H1 (cell line): Measurements from ENCODE around the gene FRMD3. TPM values are rescaled to one million over a fixed set of nuclear protein-coding genes. Genes with fewer than 3 reads are reported as not detected.

Experiments
- CTCF ChIA-PET: fragments of 300-600 bp; sonication (Branson Sonifier 250); formaldehyde crosslinking; loops from one replicate; lab custom pipeline; 2021; ENCODE audit not compliant: partially characterized antibody; lab: Charles Lee
- POLR2A ChIA-PET: fragments of 300-600 bp; sonication (Branson Sonifier 250); formaldehyde crosslinking; loops from one replicate; lab custom pipeline; 2021; ENCODE audit warnings: inconsistent platforms; ENCODE audit not compliant: partially characterized antibody; lab: Charles Lee
- DNase-seq, 2 experiments: peaks; one replicate each; pipeline versions ENCODE4 v3.0.0 to v3.0.0-alpha.2; 2010 to 2022; ENCODE audit warnings: low spot score in 2 of 2, low read depth in 1 of 2, mixed read lengths in 1 of 2
- FAIRE-seq: peaks from 2 replicates; lab custom pipeline; 2011; peaks lifted over from hg19 to GRCh38; lab: Jason Lieb, UNC
- H2AFZ ChIP-seq: 2 replicates; pipeline ENCODE4 v1.8.1; 2012; ENCODE audit warnings: low read length, inconsistent platforms
- H2AK5ac ChIP-seq: 2 replicates; pipeline ENCODE4 v1.6.1; 2013; ENCODE audit warnings: low read depth, low read length
- H2BK120ac ChIP-seq: replicated peaks from 2 replicates; pipeline ENCODE3; 2013; ENCODE audit warnings: low read depth, low read length, inconsistent platforms
- H2BK12ac ChIP-seq: 2 replicates; pipeline ENCODE4 v1.6.1; 2013; ENCODE audit warnings: low read depth, low read length
- H2BK15ac ChIP-seq: 2 replicates; pipeline ENCODE4 v1.6.1; 2013; ENCODE audit warnings: low read length
- H2BK20ac ChIP-seq: 2 replicates; pipeline ENCODE4 v1.6.1; 2013; ENCODE audit warnings: low read length
- H2BK5ac ChIP-seq: 2 replicates; pipeline ENCODE4 v1.6.1; 2013; ENCODE audit warnings: low read depth, low read length
- H3K14ac ChIP-seq: 2 replicates; pipeline ENCODE4 v1.6.1; 2013; ENCODE audit warnings: inconsistent platforms; ENCODE audit not compliant: insufficient read length
- H3K18ac ChIP-seq: 2 replicates; pipeline ENCODE4 v1.6.1; 2013; ENCODE audit warnings: low read length; ENCODE audit errors: extremely low read depth
- H3K23ac ChIP-seq: 2 replicates; pipeline ENCODE4 v1.6.1; 2013; ENCODE audit warnings: inconsistent platforms; ENCODE audit not compliant: insufficient read length
- H3K23me2 ChIP-seq: 2 replicates; pipeline ENCODE4 v1.6.1; 2013; ENCODE audit warnings: low read depth, low read length
- H3K27ac ChIP-seq: 2 replicates; pipeline ENCODE4 v1.6.1; 2011; ENCODE audit warnings: low read depth, low read length, inconsistent platforms
- H3K27me3 ChIP-seq, 4 experiments: replicated peaks in 1 of 4; 1 replicate in 1 of 4; 2 replicates in 3 of 4; pipeline versions ENCODE4 v1.6.1 to v1.8.1; 2011 to 2013; ENCODE audit warnings: low read length in 3 of 4, mild to moderate bottlenecking in 3 of 4, inconsistent platforms in 2 of 4, mixed read lengths in 2 of 4, moderate library complexity in 1 of 4; ENCODE audit not compliant: control insufficient read depth in 3 of 4, insufficient read depth in 3 of 4; ENCODE audit errors: extremely low read depth in 1 of 4
- H3K36me3 ChIP-seq, 4 experiments: 2 replicates each; pipeline versions ENCODE4 v1.6.1 to v1.8.1; 2011 to 2013; ENCODE audit warnings: mild to moderate bottlenecking in 4 of 4, low read length in 3 of 4, moderate library complexity in 2 of 4, control low read depth in 1 of 4, inconsistent platforms in 1 of 4; ENCODE audit not compliant: insufficient read depth in 4 of 4, control insufficient read depth in 2 of 4
- H3K4ac ChIP-seq: replicated peaks from 2 replicates; pipeline ENCODE3; 2013; ENCODE audit warnings: low read length, low read depth, mixed read lengths, inconsistent platforms; ENCODE audit not compliant: insufficient read length
- H3K4me1 ChIP-seq, 4 experiments: replicated peaks in 1 of 4; 1 replicate in 1 of 4; 2 replicates in 3 of 4; pipeline versions ENCODE4 v1.6.1 to v1.8.1; 2011 to 2013; ENCODE audit warnings: low read length in 3 of 4, inconsistent platforms in 2 of 4, mixed read lengths in 1 of 4; ENCODE audit not compliant: insufficient read depth in 4 of 4, control insufficient read depth in 3 of 4
- H3K4me2 ChIP-seq, 2 experiments: 2 replicates each; pipeline versions ENCODE4 v1.6.1 to v1.8.1; 2011 to 2013; ENCODE audit warnings: low read depth in 2 of 2, low read length in 2 of 2, control low read depth in 1 of 2, inconsistent platforms in 1 of 2, mild to moderate bottlenecking in 1 of 2; ENCODE audit not compliant: insufficient read depth in 1 of 2
- H3K4me3 ChIP-seq, 4 experiments: fragments of 200-600, 300-600 bp in 1 of 4; sonication (generic), shearing (Covaris generic), sonication (Bioruptor Twin) in 1 of 4; 2 replicates each; pipeline versions ENCODE4 v1.5.1 to v1.8.1; 2011 to 2016; ENCODE audit warnings: low read length in 4 of 4, low read depth in 3 of 4, control low read depth in 2 of 4, inconsistent platforms in 2 of 4, mild to moderate bottlenecking in 2 of 4, mixed read lengths in 1 of 4, moderate library complexity in 1 of 4; ENCODE audit not compliant: insufficient read depth in 2 of 4; ENCODE audit errors: extremely low read depth in 1 of 4
- H3K56ac ChIP-seq: replicated peaks from 2 replicates; pipeline ENCODE3; 2013; ENCODE audit warnings: low read depth, mild to moderate bottlenecking, mixed read lengths, low read length, inconsistent platforms; ENCODE audit not compliant: insufficient read length
- H3K79me1 ChIP-seq: 2 replicates; pipeline ENCODE4 v1.6.1; 2013; ENCODE audit warnings: low read depth, low read length, control low read depth
- H3K79me2 ChIP-seq, 2 experiments: 2 replicates each; pipeline versions ENCODE4 v1.6.1 to v1.8.1; 2012 to 2013; ENCODE audit warnings: low read length in 2 of 2, mild to moderate bottlenecking in 2 of 2, inconsistent platforms in 1 of 2; ENCODE audit not compliant: insufficient read depth in 2 of 2, control insufficient read depth in 1 of 2
- H3K9ac ChIP-seq, 4 experiments: replicated peaks in 1 of 4; 1 replicate in 1 of 4; 2 replicates in 3 of 4; pipeline versions ENCODE4 v1.6.1 to v1.8.1; 2011 to 2013; ENCODE audit warnings: low read depth in 3 of 4, low read length in 3 of 4, control low read depth in 2 of 4, mild to moderate bottlenecking in 2 of 4, moderate library complexity in 2 of 4, inconsistent platforms in 1 of 4; ENCODE audit errors: extremely low read depth in 1 of 4
- H3K9me3 ChIP-seq, 2 experiments: 2 replicates each; pipeline versions ENCODE4 v1.6.1 to v1.8.1; 2012 to 2013; ENCODE audit warnings: mild to moderate bottlenecking in 2 of 2, moderate library complexity in 2 of 2, control low read depth in 1 of 2, inconsistent platforms in 1 of 2, low read depth in 1 of 2, low read length in 1 of 2, mixed read lengths in 1 of 2; ENCODE audit not compliant: insufficient read depth in 2 of 2
- H4K20me1 ChIP-seq, 2 experiments: replicated peaks in 1 of 2; 2 replicates each; pipeline versions ENCODE3 to v1.8.1; 2011 to 2013; ENCODE audit warnings: inconsistent platforms in 2 of 2, low read length in 2 of 2, mild to moderate bottlenecking in 1 of 2; ENCODE audit not compliant: insufficient read depth in 2 of 2, control insufficient read depth in 1 of 2
- H4K5ac ChIP-seq: 2 replicates; pipeline ENCODE4 v1.6.1; 2013; ENCODE audit warnings: low read length, low read depth, mixed read lengths, inconsistent platforms; ENCODE audit not compliant: insufficient read length
- H4K8ac ChIP-seq: 2 replicates; pipeline ENCODE4 v1.8.0; 2013; ENCODE audit warnings: mild to moderate bottlenecking, moderate library complexity, low read length, inconsistent platforms; ENCODE audit not compliant: insufficient read depth; ENCODE audit errors: extremely low read depth
- H4K91ac ChIP-seq: replicated peaks from 2 replicates; pipeline ENCODE3; 2013; ENCODE audit warnings: low read length, mixed read lengths, inconsistent platforms; ENCODE audit not compliant: insufficient read length
- KDM1A ChIP-seq: fragments of 200-600, 300-600 bp; sonication (generic); IDR thresholded peaks from 2 replicates; pipeline ENCODE4 v1.7.1; 2016; ENCODE audit warnings: mild to moderate bottlenecking, low read length, borderline replicate concordance
- KDM4A ChIP-seq: IDR thresholded peaks from one replicate; pipeline ENCODE4 v1.7.1; 2012; ENCODE audit warnings: low read depth, mild to moderate bottlenecking, moderate library complexity, low read length, inconsistent platforms; ENCODE audit not compliant: severe bottlenecking
- POLR2A ChIP-seq, 2 experiments: IDR thresholded peaks; 1 replicate in 1 of 2; 2 replicates in 1 of 2; pipeline ENCODE4 v1.6.1; 2011; ENCODE audit warnings: low read depth in 2 of 2, low read length in 2 of 2, mild to moderate bottlenecking in 2 of 2; ENCODE audit errors: control extremely low read depth in 1 of 2
- RAD21 ChIP-seq, 2 experiments: IDR thresholded peaks in 1 of 2; conservative IDR thresholded peaks in 1 of 2; 2 replicates each; pipeline ENCODE4 v1.6.1; 2011; ENCODE audit warnings: low read depth in 2 of 2, low read length in 2 of 2, improper control_type of control experiment in 1 of 2, inconsistent platforms in 1 of 2, mild to moderate bottlenecking in 1 of 2, moderate library complexity in 1 of 2
- WGBS, 2 experiments: shearing (Covaris generic) in 1 of 2; methylation state at CpG; one replicate each; pipeline versions ENCODE4 v1.1.6 to v1.1.7; 2013 to 2015; ENCODE audit warnings: low lambda C conversion rate in 2 of 2, mixed read lengths in 2 of 2, inconsistent platforms in 1 of 2, low coverage in 1 of 2, missing lambda C conversion rate in 1 of 2; ENCODE audit not compliant: insufficient replicate concordance in 2 of 2, insufficient coverage in 1 of 2, insufficient read length in 1 of 2; ENCODE audit errors: extremely low coverage in 1 of 2, missing lambda C conversion rate in 1 of 2; 5-methylcytosine and 5-hydroxymethylcytosine counted together
- polyA plus RNA-seq, 7 experiments: library from polyadenylated mRNA; depleted of rRNA in 3 of 7; stranded (reverse) in 5 of 7; unstranded in 2 of 7; fragments of >200 nt in 5 of 7; fragments of 200-250 nt in 2 of 7; gene quantifications; 1 replicate in 5 of 7; 2 replicates in 1 of 7; 4 replicates in 1 of 7; pipeline versions ENCODE4 v1.2.1 to v1.2.3, GENCODE V29; 2011 to 2013; ENCODE audit warnings: missing spikeins in 2 of 7, mixed read lengths in 2 of 7
- total RNA-seq: library from RNA; stranded (reverse); fragmentation: NEBNext Ultra II Directional; extraction: Animal tissue kit (Norgen Biotek cat#: 25700); gene quantifications from 2 replicates; pipeline ENCODE4 v1.2.1, GENCODE V29; 2021
- TF ChIP-seq, protein P1 (sequence below): IDR thresholded peaks from 2 replicates; pipeline ENCODE4 v1.6.1; 2012; ENCODE audit warnings: inconsistent platforms
- TF ChIP-seq, protein P2 (sequence below), 3 experiments: IDR thresholded peaks; 1 replicate in 2 of 3; 2 replicates in 1 of 3; pipeline versions ENCODE4 v1.5.1 to v1.6.1; 2011; ENCODE audit warnings: low read length in 3 of 3, mild to moderate bottlenecking in 3 of 3, inconsistent platforms in 2 of 3, low read depth in 1 of 3, moderate library complexity in 1 of 3; ENCODE audit not compliant: insufficient read depth in 1 of 3; ENCODE audit errors: control extremely low read depth in 1 of 3

The FRMD3 gene
- total and polyA plus RNA-seq, 2 of the 8 experiments (the other 6 are each of a cell fraction or from before 2014, with no cell fraction given): 0.15 to 1.4 TPM

DNA sequence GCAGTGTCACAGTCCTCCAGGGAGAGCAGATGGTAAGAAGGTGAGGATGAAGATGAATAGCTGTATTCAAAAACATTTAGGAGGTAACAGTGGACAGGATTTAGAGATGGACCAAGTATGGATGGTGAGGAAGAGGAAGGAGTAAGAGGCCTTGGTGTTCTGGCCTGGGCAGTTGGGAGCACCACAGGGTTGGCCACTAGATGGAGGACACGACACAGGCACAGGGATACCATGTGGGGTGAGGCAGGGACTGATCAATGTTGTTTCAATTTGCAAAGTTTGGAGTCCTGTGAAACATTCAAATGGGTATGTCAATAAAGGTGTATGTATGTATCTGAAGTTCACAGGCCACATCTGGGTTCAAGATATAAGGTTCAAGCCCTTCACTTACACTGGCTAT lies 334.2 kb downstream of the FRMD3 start:
- Histone ChIP-seq H3K23ac (no peak overlapping the region), H4K8ac (no peak overlapping the region), H3K9ac (no peak overlapping the region), H2BK5ac (no peak overlapping the region), H3K4me2 (no peak overlapping the region), H3K23me2 (no peaks in the 10 kb centered on the region), H3K4me3 (no peak overlapping the region), H3K27ac (no peak overlapping the region), H3K27me3 (no peaks in the 10 kb centered on the region), H2AFZ (no peak overlapping the region), H3K14ac (no peak overlapping the region), H2BK15ac (no peak overlapping the region), H2BK20ac (no peak overlapping the region), H3K56ac (no peak overlapping the region), H3K36me3 (no peaks in the 10 kb centered on the region), H3K9me3 (no peaks in the 10 kb centered on the region), H4K20me1 (no peaks in the 10 kb centered on the region), H2AK5ac (no peak overlapping the region), H4K5ac (no peak overlapping the region), H2BK12ac (no peak overlapping the region), H3K4ac (no peak overlapping the region), H4K91ac (no peak overlapping the region), H3K79me2 (no peaks in the 10 kb centered on the region), H2BK120ac (no peak overlapping the region), H3K4me1 (no peaks in the 10 kb centered on the region; a peak in 1 of 7 replicates), H3K18ac (no peak overlapping the region), H3K79me1 (no peaks in the 10 kb centered on the region)
- 92% methylated on average over 1 of the region's 1 CpG; no CpG with 5 or more reads in 1 of the 2 experiments for WGBS, 2 experiments
- TF ChIP-seq, protein P1, sequence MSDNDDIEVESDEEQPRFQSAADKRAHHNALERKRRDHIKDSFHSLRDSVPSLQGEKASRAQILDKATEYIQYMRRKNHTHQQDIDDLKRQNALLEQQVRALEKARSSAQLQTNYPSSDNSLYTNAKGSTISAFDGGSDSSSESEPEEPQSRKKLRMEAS: no peak
- TF ChIP-seq KDM1A (no peak), POLR2A (IDR thresholded peaks at IDR 0.05; ENCODE audit: control extremely low read depth in 1 of 2, low read depth in 2 of 2, low read length in 2 of 2) (no peak), RAD21 (IDR thresholded peaks at IDR 0.05 in 1 of 2, conservative IDR thresholded peaks at IDR 0.05 in 1 of 2; ENCODE audit: low read depth in 2 of 2, low read length in 2 of 2) (peak; percentile 36 to 49), KDM4A (no peak)
- TF ChIP-seq, protein P2, sequence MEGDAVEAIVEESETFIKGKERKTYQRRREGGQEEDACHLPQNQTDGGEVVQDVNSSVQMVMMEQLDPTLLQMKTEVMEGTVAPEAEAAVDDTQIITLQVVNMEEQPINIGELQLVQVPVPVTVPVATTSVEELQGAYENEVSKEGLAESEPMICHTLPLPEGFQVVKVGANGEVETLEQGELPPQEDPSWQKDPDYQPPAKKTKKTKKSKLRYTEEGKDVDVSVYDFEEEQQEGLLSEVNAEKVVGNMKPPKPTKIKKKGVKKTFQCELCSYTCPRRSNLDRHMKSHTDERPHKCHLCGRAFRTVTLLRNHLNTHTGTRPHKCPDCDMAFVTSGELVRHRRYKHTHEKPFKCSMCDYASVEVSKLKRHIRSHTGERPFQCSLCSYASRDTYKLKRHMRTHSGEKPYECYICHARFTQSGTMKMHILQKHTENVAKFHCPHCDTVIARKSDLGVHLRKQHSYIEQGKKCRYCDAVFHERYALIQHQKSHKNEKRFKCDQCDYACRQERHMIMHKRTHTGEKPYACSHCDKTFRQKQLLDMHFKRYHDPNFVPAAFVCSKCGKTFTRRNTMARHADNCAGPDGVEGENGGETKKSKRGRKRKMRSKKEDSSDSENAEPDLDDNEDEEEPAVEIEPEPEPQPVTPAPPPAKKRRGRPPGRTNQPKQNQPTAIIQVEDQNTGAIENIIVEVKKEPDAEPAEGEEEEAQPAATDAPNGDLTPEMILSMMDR (IDR thresholded peaks at IDR 0.05; ENCODE audit: control extremely low read depth in 1 of 3, insufficient read depth in 1 of 3, low read depth in 1 of 3, low read length in 3 of 3): peak; percentile 13 to 35 (median 35); a peak in 2 of 4 replicates
- FAIRE-seq: no peak
- CTCF ChIA-PET: interaction anchor here (0.9 to 2.1 kb wide), 5 partner anchors 10 to 339 kb away, joined by 3 to 5 read pairs (median 3); no protein-coding TSS in a partner anchor
- POLR2A ChIA-PET: no interaction called here
- DNase-seq: no peak
